Lung microvascular endothelial cell (primary cell): ENCODE results near the gene IRAK2. TPM values are rescaled to one million over a fixed set of nuclear protein-coding genes. Genes with fewer than 3 reads are reported as not detected.

Experiments used
- DNase-seq, 2 donors: peaks; one replicate each; pipeline versions ENCODE4 v3.0.0 to v3.0.0-alpha.2; 2010; ENCODE audit warnings: low read depth in 2 of 2
- total RNA-seq: library from RNA; depleted of rRNA; stranded (reverse); fragments of >200 nt; gene quantifications from 2 replicates; pipeline ENCODE4 v1.2.1, GENCODE V29; 2014

Gene IRAK2
- total RNA-seq, 1 donor from 2014 or later = 27.0 TPM

GRCh38 chr3:10281951-10282350 lies 117.2 kb downstream of the IRAK2 start:
- no peak for DNase-seq

GRCh38 chr3:10283638-10284037 lies 118.9 kb downstream of the IRAK2 start:
- no peak for DNase-seq

GRCh38 chr3:10284496-10284895 lies 119.8 kb downstream of the IRAK2 start:
- DNase-seq = no peak

GRCh38 chr3:10285272-10286132 lies 120.8 kb downstream of the IRAK2 start:
- no peak for DNase-seq

- DNase-seq = no peak
Measured at GRCh38 chr3:10286133-10286524, 121.4 kb downstream of the IRAK2 start.

GRCh38 chr3:10286596-10287295 lies 122.0 kb downstream of the IRAK2 start:
- peak; percentile 31 to 78 for DNase-seq

- no peak for DNase-seq
Measured at GRCh38 chr3:10287936-10288574, 123.3 kb downstream of the IRAK2 start.

- DNase-seq = no peak
Measured at GRCh38 chr3:10288575-10288960, 123.8 kb downstream of the IRAK2 start.

- DNase-seq = no peak
Measured at GRCh38 chr3:10289077-10289476, 124.4 kb downstream of the IRAK2 start.

GRCh38 chr3:10289787-10290355 lies 125.2 kb downstream of the IRAK2 start:
- no peak for DNase-seq

- DNase-seq = no peak
Measured at GRCh38 chr3:10290481-10291176, 125.9 kb downstream of the IRAK2 start.

GRCh38 chr3:10291641-10292040 lies 126.9 kb downstream of the IRAK2 start:
- DNase-seq = no peak

- DNase-seq = peak; percentile 17 to 55
Measured at GRCh38 chr3:10292505-10293419, 128.0 kb downstream of the IRAK2 start, which contains the start of gene GHRL. TSS of gene GHRL (minus strand) at chr3:10292947. CDS start at chr3:10290180, 2,767 bp downstream.

Other genes starting within 250 kb of the IRAK2 start
- gene IL17RC, start 247.8 kb upstream of the IRAK2 start, total RNA-seq = 11.5 and 17.4 TPM in 2 replicates
- gene CRELD1, start 231.1 kb upstream of the IRAK2 start, total RNA-seq = 19.8 and 60.9 TPM in 2 replicates
- 0.44 and 0.60 TPM in 2 replicates for gene PRRT3, start 212.5 kb upstream of the IRAK2 start, total RNA-seq
- gene EMC3, start 178.1 kb upstream of the IRAK2 start, total RNA-seq = 35.3 and 59.5 TPM in 2 replicates
- 5.8 and 11.6 TPM in 2 replicates for gene FANCD2, start 138.5 kb upstream of the IRAK2 start, total RNA-seq
- not detected in 2 replicates for gene FANCD2OS, start 56.7 kb upstream of the IRAK2 start, total RNA-seq
- 113 and 126 TPM in 2 replicates for gene BRK1, start 49.2 kb upstream of the IRAK2 start, total RNA-seq
- 28.8 and 39.3 TPM in 2 replicates for gene VHL, start 23.1 kb upstream of the IRAK2 start, total RNA-seq
- gene TATDN2, start 83.5 kb downstream of the IRAK2 start, total RNA-seq = 7.2 and 8.9 TPM in 2 replicates
- 0.40 and 0.65 TPM in 2 replicates for gene GHRL, start 128.0 kb downstream of the IRAK2 start, total RNA-seq
- 250 and 335 TPM in 2 replicates for gene SEC13, start 156.2 kb downstream of the IRAK2 start, total RNA-seq